GM18519 (cell line): ENCODE data around the gene TMOD1.
"Not testable (repeated sequence)": the region's sequence is repeated elsewhere in the genome, so short reads cannot be mapped to it uniquely, and the experiment has no call there.

Experiments
- ATAC-seq: cut with Tn5 transposase; IDR thresholded peaks from one replicate; pipeline ENCODE4 v1.9.1; 2021; ENCODE audit warnings: mild to moderate bottlenecking, moderate library complexity; ENCODE audit not compliant: unreplicated experiment, low FRiP score

The TMOD1 gene

DNA sequence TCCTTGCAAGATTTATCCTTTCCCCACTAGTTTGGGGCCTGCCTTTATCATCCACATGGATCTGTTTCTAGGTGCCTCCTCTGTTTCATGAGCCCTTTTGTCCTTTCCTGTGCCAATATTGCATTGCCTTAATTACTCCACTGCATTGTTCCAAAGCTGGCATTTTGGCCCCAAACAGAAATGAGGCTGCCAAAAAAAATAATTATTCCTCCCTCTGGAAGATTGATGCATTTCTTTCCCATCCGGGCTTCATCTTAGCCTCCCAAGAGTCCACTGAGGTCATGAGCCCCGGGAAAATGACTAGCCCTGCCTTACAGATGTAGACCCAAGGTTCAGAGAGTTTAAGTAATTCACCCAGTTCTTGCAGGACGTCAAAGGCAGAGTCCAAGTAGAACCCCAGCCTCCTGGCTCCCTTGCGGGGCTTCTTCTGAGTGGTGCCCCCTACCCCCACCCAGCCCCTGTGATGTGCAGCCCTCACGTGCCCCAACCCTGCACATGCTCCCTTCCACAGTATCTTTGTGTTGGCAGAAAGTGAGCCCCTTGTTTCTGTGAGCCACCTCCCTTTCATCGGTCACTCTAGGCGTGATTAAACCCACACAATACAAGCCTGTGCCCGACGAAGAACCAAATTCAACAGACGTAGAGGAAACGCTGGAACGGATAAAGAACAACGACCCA lies 62.1 kb downstream of the TMOD1 start:
- no peak for ATAC-seq

DNA sequence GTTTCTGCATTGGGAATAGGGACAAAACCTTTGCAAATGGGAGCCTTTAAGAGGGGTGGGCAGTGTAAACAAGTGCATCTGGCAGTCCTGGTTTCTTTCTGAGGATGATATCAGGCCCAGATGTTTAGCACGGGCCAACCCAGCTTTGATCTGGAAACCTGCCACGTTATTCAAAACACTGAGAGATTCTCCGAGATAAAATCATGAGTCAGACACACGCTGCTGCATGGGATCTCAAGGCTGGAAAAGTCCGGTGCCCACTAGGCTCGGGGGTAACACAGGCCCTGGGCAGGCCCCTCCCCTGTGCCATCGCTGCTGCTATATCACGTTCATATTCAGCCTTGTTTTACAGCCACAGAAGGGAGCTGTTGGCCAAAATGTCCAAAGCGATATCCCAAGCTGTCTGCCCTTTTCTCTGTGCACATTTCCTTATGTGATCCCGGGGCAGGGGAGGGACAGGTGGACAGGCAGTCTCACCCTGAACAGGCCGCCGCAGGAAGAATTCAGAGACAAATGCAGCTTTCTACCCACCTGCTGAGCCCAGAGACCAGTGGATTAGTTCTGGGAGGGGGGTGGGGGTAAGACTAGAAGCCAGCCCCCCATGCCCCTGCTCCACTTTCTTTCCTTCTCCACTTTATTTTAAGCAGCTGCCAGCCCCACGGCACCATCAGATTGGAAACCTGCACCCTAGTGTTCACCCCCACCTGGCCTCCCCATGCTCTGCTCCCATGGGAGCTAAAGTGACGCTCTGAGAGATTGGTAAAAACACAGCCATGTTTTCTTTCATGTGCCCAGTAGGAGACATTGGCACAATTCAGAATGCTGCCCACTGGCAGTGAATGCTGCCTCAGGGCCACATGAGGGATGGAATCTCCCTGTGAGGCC lies 63.1 kb downstream of the TMOD1 start:
- ATAC-seq: no peak

DNA sequence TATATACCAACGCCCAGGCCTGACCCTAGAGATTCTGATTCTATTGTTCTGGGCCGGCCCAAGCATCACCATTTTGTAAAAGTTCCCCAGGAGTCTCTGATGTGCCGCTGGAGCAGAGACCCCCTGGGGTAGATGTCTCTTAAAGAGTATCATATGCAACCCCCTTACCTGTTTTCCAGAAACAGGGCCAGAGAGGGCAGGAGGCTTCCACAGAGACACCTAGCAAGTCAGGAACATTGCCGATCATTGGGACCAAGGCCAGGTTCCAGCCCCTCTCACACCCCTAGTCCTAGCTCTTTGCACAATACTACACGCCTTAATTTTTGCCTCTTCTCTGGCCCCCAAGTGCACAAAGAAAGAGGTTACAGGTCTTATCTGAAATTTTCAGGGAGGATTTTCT lies 63.8 kb downstream of the TMOD1 start:
- ATAC-seq: no peak

DNA sequence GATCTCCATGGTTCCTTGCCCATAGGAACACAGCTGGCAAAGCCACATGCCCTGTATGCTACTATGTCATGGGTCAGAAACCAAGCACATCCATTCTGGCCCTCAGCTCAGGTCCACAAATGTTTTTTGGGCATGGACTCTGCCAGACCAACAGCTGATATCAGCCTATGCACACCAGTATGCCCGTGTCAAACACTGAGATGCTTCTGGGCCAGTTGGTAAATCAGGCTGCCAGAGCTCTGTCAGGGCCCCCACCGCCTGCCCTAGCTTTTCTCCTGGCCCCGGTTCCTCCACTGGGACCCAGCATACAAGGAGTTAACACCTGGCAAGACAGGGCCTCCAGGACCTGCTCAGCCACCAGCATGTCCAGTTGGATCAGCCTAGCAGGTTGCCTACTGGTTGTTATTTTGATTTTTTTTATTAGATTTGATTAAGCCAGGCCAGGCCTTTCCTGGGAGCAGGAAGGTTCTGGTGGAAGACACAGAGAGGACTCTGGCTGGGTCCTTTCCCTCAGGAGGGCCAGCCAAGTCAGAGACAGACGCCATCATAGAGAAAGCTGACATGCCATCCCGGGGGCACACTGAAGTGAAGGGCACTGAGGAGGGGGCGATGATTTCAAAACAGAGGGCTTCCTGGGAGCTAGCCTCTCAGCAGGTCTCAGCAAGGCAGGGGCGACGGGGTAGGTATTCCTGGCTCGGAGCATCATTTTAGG lies 65.9 kb downstream of the TMOD1 start:
- no peak for ATAC-seq

DNA sequence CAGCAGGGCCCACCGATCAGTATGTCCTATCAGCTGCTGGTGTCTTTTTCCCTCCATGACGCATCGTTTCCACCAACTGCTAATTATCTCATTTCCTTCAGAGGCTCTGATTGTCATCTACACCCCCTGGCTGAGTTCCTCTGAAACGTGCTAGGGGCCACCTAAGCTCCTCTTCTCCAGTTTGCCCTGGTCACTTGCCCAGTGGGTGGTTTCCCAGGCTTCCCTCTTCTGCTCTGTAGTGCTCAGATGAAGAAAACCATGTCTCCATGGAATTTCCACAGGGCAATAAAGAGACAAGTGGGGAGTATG lies 66.4 kb downstream of the TMOD1 start:
- no peak for ATAC-seq

DNA sequence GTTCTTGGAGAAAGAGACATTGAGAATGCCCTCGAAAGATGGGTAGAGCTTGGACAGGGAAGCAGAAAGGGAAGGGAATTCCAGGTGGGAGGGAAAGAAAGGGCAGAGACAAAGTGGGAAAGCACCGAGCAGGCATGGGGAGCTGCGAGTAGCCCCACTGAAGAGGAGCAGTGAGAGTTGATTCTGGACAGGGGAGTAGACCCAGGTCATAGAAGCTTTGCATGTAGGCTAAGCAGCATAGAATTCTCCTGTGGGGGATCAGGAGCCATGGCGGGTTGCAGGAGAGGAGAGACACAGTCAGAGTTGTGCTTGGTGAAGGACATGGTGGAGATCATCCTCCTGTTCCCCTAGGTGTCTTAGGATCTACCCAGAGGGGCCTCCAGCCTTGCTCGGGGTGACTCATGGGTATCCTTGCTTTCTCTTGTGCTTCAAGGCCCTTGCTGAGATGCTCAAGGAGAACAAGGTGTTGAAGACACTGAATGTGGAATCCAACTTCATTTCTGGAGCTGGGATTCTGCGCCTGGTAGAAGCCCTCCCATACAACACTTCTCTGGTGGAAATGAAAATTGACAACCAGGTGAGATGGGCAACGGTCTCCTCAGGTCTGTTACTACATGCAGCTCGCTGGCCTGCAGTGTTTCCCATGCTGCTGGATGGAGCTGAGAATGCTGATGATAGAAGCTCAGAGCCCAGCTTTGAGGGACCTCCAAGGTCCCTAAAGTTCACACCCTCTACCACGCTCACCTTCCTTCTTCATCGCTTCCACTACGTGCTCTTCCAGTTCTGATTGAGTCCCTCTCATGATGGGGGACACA lies 67.2 kb downstream of the TMOD1 start:
- ATAC-seq: no peak

DNA sequence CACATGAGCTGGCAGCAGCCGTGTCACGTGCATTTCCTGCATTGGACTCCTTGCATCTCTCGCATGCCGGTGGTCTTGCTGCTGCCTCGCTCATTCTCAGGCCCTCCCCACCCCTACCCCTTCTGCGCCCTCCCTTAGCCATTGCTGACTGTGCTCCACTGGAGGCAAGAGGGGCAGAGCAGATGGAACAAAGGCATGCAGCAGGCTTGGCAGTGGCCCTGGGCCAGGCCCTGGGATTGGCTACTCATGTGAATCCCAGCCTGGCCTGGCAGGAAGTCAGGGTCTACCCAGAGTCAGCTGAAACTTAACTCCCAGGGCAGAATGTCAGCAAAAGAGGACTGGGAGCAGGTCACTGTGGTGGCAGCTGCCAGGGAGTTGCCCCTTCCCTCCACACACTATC lies 69.4 kb downstream of the TMOD1 start:
- no peak for ATAC-seq

DNA sequence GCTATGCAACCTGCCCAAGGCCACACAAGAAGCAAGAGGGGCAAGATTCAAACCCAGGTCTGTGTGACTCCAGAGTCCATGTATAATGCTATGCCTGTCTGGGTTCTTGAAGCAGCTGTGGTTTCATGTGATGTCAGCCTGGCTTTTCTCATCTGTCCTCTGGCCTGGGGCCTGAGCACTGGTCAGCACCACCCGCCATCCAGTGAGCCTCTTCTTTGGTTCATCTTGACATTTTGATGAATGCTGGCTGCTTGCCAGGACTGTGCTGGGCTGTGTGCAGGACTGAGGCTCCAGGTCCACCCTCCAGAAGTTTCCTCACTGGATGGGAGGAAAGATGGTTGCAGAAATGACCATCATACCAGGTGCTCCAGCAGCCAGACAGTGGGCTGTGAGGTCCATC lies 70.2 kb downstream of the TMOD1 start:
- no peak for ATAC-seq

DNA sequence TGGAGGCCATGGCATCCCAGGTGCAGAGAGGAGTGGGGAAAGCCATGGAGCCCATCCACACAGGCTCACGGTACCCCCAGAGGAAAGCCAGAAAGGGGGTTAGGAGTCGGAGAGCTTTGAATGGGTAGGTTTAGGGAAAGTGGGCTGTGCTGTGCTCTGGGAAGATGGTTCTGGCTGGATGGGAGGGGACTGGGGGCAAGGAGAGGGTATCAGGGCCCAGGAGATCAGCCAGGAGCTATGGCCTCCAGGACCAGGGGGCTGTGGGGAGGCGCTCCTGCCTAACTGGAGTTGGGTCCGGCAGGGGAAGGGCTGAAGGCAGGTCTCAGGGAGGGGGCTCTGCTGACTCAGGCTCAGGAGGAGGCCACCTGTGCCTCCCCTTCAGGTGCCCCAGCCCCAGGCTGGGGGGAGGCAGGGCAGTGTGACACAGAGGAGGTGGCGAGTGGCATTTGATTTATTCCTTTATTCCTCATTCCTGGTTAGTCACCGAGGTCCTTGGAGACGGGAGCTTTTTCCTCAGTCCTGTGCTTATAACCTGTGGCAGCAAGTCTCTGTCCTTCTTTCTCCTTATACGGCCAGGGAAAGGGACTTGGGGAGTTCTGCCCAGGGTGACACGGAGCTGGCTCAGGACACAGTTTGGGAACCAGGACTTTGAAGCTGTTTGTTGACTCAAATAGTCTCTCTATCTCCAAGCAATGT lies 70.9 kb downstream of the TMOD1 start:
- ATAC-seq: no peak

DNA sequence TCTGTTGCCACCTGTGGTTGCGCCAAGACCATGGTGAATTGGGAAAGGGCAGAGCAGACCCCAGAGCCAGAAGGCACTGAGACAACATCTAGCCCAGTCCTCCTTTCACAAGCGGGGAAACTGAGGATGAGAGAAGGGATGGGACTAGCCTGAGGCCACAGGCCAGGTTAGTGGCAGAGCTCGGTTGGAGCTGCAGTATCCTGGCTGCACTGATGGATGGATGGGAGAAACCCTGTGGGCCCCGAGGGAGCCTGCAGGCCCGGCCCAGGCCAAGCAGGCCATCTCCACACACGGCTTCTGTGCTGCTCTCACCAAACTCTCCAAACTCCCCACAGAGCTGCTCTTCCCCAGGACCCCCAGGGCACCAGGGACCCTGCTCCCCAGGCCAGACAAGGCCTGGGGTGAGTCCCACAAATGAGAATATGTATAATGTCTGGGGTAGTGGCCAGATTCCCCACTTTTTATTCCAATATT lies 71.5 kb downstream of the TMOD1 start:
- ATAC-seq: no peak

DNA sequence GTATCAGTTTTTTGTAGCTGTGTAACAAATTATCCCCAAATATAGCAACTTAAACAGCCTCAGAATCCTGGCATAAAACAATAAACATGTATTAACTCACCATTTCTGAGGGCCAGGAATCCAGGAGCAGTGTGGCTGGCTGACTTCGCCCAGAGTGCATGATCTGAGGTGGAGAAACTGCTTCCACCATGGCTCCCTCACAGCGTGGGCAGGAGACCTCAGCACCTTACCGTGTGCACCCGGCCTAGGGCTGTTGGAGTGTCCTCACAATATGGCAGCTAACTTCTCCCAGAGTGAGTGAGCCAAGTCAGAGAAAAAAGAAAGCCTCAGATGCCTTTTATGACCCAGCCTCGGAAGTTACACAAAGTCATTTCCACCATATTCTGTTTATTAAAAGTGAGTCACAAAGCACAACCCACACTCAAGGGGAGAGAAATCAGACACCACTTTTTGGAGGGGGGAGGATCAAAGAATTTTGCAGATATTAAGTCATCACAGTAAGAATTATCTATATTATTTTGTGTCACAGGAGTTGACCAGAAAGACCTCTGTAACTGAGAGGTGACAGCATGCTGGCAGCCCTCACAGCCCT lies 72.1 kb downstream of the TMOD1 start:
- no peak for ATAC-seq

DNA sequence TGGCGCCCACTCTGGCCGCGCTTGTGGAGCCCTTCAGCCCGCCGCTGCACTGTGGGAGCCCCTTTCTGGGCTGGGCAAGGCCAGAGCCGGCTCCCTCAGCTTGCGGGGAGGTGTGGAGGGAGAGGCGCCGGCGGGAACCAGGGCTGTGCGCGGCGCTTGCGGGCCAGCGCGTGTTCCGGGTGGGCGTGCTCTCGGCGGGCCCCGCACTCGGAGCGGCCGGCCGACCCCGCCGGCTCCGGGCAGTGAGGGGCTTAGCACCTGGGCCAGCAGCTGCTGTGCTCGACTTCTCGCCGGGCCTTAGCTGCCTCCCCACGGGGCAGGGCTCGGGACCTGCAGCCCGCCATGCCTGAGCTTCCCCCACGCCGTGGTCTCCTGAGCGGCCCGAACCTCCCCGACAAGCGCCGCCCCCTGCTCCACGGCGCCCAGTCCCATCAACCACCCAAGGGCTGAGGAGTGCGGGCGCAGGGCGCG lies 72.7 kb downstream of the TMOD1 start:
- ATAC-seq: not testable (repeated sequence)

DNA sequence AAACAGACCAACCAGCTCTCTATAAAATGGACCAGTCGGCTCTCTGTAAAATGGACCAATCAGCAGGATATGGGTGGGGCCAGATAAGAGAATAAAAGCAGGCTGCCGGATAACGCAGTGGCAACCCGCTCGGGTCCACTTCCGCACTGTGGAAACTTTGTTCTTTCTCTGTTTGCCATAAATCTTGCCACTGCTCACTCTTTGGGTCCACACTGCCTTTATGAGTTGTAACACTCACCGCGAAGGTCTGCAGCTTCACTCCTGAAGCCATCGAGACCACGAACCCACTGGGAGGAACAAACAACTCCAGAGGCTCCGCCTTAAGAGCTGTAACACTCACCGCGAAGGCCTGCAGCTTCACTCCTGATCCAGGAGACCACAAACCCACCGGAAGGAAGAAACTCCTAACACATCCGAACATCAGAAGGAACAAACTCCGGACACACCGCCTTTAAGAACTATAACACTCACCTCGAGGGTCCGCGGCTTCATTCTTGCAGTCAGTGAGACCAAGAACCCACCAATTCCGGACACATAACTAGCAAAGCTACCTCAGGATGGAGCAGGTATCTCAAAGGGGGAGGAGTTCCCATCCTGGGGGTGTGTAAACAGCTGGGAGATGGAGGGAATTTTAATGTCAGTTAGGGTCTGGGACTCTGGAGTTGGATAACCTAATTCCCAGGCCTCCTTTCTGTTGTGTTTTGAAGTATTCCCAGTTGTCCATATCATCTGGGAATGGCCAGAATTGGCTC lies 73.6 kb downstream of the TMOD1 start:
- not testable (repeated sequence) for ATAC-seq

DNA sequence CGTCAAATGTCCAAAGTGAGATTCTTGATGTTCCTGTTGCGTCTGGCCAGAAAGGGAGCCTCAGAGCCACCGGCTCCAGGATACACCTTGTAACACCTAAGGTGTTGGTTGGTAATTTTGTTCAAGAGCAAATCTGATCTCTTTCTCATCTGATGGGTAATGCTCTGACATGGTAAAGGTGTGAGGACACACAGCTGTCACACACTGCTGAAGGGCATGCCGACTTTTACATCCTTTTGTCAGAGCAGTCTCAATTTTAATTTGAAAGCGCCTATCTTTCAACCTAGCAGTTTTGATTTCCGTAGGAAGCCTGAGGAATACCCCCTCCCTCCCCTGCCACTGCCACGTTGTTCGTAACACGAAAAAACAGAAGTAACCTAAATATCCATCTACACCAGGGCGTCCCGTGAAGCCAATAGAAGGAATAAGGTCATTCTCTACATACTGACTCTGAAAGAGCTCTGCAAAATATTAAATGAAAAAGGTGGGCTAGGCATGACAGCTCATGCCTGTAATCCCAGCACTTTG lies 74.3 kb downstream of the TMOD1 start:
- no peak for ATAC-seq

DNA sequence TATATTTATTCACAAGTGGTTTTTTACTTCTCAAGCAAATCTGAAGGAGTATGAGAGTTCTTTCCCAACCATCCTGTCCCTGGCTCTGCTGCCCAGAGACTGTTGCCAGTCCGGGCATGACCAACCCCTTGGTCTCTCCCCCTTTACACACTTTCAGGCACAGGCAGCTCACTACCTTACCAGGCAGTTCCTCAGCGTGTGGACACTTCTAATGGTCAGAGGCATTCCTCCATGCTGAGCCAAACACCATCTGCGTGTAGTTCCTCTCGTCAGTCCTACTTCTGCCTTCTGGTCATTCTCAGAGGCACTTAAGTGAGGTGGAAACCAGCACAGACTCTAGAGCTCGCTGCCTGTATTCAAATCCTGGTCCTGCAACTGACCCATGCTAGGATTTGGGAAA lies 75.6 kb downstream of the TMOD1 start:
- no peak for ATAC-seq

DNA sequence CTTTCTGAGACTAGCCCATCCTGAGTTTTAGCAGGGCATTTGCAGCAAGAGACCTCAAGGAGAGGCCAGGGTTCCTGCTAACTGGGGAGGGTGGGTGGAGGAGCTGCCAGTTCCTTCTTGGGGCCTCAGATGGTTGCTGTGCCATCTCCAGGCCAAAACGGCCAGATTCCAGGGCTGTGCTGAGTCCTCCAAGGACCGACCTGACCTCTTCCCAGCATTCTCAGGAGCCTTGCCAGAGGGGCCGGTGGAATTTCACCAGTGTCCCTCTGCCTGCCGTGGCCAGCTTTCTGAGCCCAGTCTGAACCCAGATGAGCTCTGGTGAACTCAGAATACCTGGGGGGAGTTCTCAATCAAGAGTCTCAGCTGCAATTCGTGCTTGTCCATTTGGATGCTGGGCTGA lies 77.4 kb downstream of the TMOD1 start:
- no peak for ATAC-seq

DNA sequence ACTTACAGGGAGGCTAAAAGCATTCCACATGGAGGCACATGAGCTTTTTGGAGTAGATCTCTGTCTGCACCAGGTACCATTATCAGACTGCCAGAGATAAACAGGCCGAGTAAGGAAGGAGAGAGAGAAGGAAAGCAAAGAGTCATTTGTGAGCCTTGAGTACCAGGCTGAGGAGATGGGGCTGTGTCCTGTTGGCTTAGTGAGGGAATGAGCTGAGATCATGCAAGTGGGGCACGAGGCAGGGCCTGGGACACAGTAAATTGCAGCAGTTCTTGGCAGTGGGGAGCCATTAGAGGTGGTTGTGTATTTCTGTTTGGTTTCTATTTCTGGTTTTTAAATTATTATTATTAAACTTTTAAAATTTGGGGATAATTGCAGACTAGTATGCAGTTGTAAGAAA lies 78.4 kb downstream of the TMOD1 start:
- ATAC-seq: no peak

DNA sequence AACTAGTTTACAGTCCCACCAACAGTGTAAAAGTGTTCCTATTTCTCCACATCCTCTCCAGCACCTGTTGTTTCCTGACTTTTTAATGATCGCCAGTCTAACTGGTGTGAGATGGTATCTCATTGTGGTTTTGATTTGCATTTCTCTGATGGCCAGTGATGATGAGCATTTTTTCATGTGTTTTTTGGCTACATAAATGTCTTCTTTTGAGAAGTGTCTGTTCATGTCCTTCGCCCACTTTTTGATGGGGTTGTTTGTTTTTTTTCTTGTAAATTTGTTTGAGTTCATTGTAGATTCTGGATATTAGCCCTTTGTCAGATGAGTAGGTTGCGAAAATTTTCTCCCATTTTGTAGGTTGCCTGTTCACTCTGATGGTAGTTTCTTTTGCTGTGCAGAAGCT lies 80.1 kb downstream of the TMOD1 start:
- ATAC-seq: not testable (repeated sequence)

DNA sequence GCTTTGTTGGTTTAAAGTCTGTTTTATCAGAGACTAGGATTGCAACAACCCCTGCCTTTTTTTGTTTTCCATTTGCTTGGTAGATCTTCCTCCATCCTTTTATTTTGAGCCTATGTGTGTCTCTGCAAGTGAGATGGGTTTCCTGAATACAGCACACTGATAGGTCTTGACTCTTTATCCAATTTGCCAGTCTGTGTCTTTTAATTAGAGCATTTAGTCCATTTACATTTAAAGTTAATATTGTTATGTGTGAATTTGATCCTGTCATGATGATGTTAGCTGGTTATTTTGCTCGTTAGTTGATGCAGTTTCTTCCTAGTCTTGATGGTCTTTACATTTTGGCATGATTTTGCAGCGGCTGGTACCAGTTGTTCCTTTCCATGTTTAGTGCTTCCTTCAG lies 83.3 kb downstream of the TMOD1 start:
- ATAC-seq: not testable (repeated sequence)
